ENCODE measurements around the gene DNAH6.

DNA sequence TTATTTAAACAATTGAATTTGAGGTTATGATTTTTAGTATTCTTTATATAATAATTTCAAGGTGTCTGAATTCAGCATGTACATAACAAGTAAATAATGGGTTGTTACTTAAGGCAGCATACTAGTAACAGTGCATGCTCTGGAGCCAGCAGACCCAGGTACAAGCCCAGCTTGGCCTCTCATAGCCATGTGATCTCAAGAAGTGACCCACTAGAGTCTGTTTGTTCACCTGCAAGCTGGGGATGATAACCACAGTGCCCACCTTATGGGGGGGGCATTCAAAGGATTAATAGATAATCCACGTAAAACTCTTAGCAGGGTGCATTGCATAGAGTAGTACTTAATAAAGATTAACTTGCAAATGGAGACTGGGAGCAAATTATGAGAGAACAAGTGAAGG, 201.0 kb downstream of the DNAH6 start:
- TF ChIP-seq, protein P1, sequence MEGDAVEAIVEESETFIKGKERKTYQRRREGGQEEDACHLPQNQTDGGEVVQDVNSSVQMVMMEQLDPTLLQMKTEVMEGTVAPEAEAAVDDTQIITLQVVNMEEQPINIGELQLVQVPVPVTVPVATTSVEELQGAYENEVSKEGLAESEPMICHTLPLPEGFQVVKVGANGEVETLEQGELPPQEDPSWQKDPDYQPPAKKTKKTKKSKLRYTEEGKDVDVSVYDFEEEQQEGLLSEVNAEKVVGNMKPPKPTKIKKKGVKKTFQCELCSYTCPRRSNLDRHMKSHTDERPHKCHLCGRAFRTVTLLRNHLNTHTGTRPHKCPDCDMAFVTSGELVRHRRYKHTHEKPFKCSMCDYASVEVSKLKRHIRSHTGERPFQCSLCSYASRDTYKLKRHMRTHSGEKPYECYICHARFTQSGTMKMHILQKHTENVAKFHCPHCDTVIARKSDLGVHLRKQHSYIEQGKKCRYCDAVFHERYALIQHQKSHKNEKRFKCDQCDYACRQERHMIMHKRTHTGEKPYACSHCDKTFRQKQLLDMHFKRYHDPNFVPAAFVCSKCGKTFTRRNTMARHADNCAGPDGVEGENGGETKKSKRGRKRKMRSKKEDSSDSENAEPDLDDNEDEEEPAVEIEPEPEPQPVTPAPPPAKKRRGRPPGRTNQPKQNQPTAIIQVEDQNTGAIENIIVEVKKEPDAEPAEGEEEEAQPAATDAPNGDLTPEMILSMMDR (IDR thresholded peaks at IDR 0.05), result no peak
- TF ChIP-seq POLR2A (IDR thresholded peaks at IDR 0.05) (no peak), POLR2AphosphoS5 (IDR thresholded peaks at IDR 0.05) (no peak)

Data from transverse colon (tissue), 4 donors.